PC-3 (cell line): ENCODE results near the gene PCDHGA8. TPM values are rescaled to one million over a fixed set of nuclear protein-coding genes. Genes with fewer than 3 reads are reported as not detected.
"Not testable (repeated sequence)": the region's sequence is repeated elsewhere in the genome, so short reads cannot be mapped to it uniquely, and the experiment has no call there.

Source experiments
- ATAC-seq: fragments of 200-7000 bp; cut with Tn5 transposase; 2 replicates; pipeline ENCODE4 v1.9.1; 2020; ENCODE audit warnings: mild to moderate bottlenecking, moderate library complexity
- BruUV-seq: library from RNA; stranded (reverse); fragments of 400-500 nt; replicated peaks from 2 replicates; lab custom pipeline; 2021; lab: Mats Ljungman, UMichigan
- CTCF ChIA-PET: fragments of 300-600 bp; sonication (Branson Sonifier 250); formaldehyde crosslinking; loops from one replicate; lab custom pipeline; 2022; ENCODE audit warnings: antibody characterized with exemption; lab: Charles Lee
- POLR2A ChIA-PET: fragments of 300-600 bp; sonication (Branson Sonifier 250); formaldehyde crosslinking; loops from one replicate; lab custom pipeline; 2022; ENCODE audit warnings: antibody characterized with exemption; ENCODE audit not compliant: unreplicated experiment; lab: Charles Lee
- DNase-seq: peaks from one replicate; pipeline ENCODE4 v3.0.0-alpha.2; 2015
- H2AFZ ChIP-seq: fragments of 300-600 bp; sonication (generic); 2 replicates; pipeline ENCODE4 v1.6.0; 2016; ENCODE audit warnings: antibody characterized with exemption, low read length
- H3F3A ChIP-seq: fragments of 300-600 bp; sonication (generic); one replicate; pipeline ENCODE4 v1.6.0; 2017; ENCODE audit warnings: antibody characterized with exemption, low read length, control low read depth, mild to moderate bottlenecking; ENCODE audit not compliant: unreplicated experiment
- H3K27ac ChIP-seq: fragments of 300-600 bp; sonication (generic); 2 replicates; pipeline ENCODE4 v1.5.1; 2016; ENCODE audit warnings: mild to moderate bottlenecking, low read length
- H3K27me3 ChIP-seq: fragments of 300-600 bp; sonication (generic); 2 replicates; pipeline ENCODE4 v1.6.1; 2016; ENCODE audit warnings: low read length, mixed read lengths
- H3K36me3 ChIP-seq: fragments of 300-600 bp; sonication (generic); 2 replicates; pipeline ENCODE4 v1.6.1; 2016; ENCODE audit warnings: low read depth, mixed run types, low read length, mixed read lengths
- H3K4me1 ChIP-seq: fragments of 300-600 bp; sonication (generic); 2 replicates; pipeline ENCODE4 v1.5.1; 2016; ENCODE audit warnings: low read length; ENCODE audit not compliant: insufficient read depth
- H3K4me2 ChIP-seq: fragments of 300-600 bp; sonication (generic); 2 replicates; pipeline ENCODE4 v1.6.0; 2016; ENCODE audit warnings: low read length
- H3K4me3 ChIP-seq: fragments of 300-600 bp; sonication (generic); 2 replicates; pipeline ENCODE4 v1.5.1; 2016; ENCODE audit warnings: mild to moderate bottlenecking, low read length, mixed read lengths
- H3K79me2 ChIP-seq: fragments of 300-600 bp; sonication (generic); 2 replicates; pipeline ENCODE4 v1.6.1; 2017; ENCODE audit warnings: low read length, mixed read lengths
- H3K9ac ChIP-seq: fragments of 300-600 bp; sonication (generic); 2 replicates; pipeline ENCODE4 v1.6.0; 2016; ENCODE audit warnings: mild to moderate bottlenecking, low read length
- H3K9me2 ChIP-seq: fragments of 300-600 bp; sonication (generic); replicated peaks from 2 replicates; pipeline ENCODE4 v1.6.1; 2016; ENCODE audit warnings: mixed run types, low read length, mixed read lengths
- H3K9me3 ChIP-seq: fragments of 300-600 bp; sonication (generic); 2 replicates; pipeline ENCODE4 v1.6.1; 2016; ENCODE audit warnings: low read length, mixed read lengths
- H4K20me1 ChIP-seq: fragments of 300-600 bp; sonication (generic); 2 replicates; pipeline ENCODE4 v1.6.1; 2016; ENCODE audit warnings: low read length, mixed read lengths
- EZH2 ChIP-seq: fragments of 300-600 bp; sonication (generic); IDR thresholded peaks from one replicate; pipeline ENCODE4 v1.6.1; 2017; ENCODE audit warnings: antibody characterized with exemption, mild to moderate bottlenecking, low read length; ENCODE audit not compliant: unreplicated experiment
- EZH2phosphoT487 ChIP-seq: fragments of 300-600 bp; sonication (generic); IDR thresholded peaks from 2 replicates; pipeline ENCODE4 v1.6.1; 2018; ENCODE audit warnings: mild to moderate bottlenecking, antibody characterized with exemption, low read length, borderline replicate concordance
- intact Hi-C: fragments of 100-400 bp; cut with micrococcal nuclease; formaldehyde crosslinking; loops from 2 replicates; pipeline ENCODE4 v1.9.0; 2023
- total RNA-seq: library from RNA; depleted of rRNA; stranded (reverse); fragments of >200 nt; gene quantifications from 2 replicates; pipeline ENCODE4 v1.2.3, GENCODE V29; 2014
- TF ChIP-seq, protein P1 (sequence below): fragments of 300-600 bp; sonication (generic); conservative IDR thresholded peaks from 2 replicates; pipeline ENCODE4 v1.5.1; 2017; ENCODE audit warnings: antibody characterized with exemption, low read depth, mild to moderate bottlenecking, low read length

Gene PCDHGA8
- total RNA-seq, 1 experiment from 2014 or later, result 0.51 TPM

DNA sequence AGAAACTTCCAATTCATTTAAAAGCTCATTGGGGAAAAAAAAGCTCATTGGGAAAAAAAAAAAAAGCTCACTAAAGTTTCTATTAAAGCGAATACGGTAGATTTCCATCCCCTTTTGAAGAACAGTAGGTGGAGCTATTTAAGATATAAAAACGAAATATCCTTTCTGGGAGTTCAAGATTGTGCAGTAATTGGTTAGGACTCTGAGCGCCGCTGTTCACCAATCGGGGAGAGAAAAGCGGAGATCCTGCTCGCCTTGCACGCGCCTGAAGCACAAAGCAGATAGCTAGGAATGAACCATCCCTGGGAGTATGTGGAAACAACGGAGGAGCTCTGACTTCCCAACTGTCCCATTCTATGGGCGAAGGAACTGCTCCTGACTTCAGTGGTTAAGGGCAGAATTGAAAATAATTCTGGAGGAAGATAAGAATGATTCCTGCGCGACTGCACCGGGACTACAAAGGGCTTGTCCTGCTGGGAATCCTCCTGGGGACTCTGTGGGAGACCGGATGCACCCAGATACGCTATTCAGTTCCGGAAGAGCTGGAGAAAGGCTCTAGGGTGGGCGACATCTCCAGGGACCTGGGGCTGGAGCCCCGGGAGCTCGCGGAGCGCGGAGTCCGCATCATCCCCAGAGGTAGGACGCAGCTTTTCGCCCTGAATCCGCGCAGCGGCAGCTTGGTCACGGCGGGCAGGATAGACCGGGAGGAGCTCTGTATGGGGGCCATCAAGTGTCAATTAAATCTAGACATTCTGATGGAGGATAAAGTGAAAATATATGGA is 38.1 kb downstream of the PCDHGA8 start, which contains the start of gene PCDHGA12:
TSS of gene PCDHGA12 (plus strand) at position 176 of the 782 bp plus-strand sequence. CDS start at position 429, 253 bp downstream.
- Histone ChIP-seq H3K9ac (no peak within 1 kb of the TSS), H4K20me1 (no peaks in the 10 kb centered on the region), H3K4me2 (no peak within 1 kb of the TSS), H3K9me2 (no peaks in the 10 kb centered on the region), H3F3A (no peaks in the 10 kb centered on the region), H3K4me3 (no peak within 1 kb of the TSS), H3K79me2 (no peaks in the 10 kb centered on the region), H3K27me3 (no peaks in the 10 kb centered on the region), H3K36me3 (no peaks in the 10 kb centered on the region), H3K27ac (no peak within 1 kb of the TSS), H2AFZ (no peak within 1 kb of the TSS), H3K9me3 (0 out of 2 replicates have a peak, but pooled peaks cover 4% of the 10 kb centered on the region), H3K4me1 (no peaks in the 10 kb centered on the region)
- intact Hi-C loops, result no loop called here
- no TSS peak for BruUV-seq
- ChIA-PET CTCF (no interaction called here), POLR2A (interaction anchor here (0.6 kb wide), 1 partner anchor 42 kb away, joined by 10 read pairs; no protein-coding TSS in a partner anchor)
- DNase-seq (no peak), ATAC-seq (no peak)
- TF ChIP-seq EZH2phosphoT487, result no peak
- TF ChIP-seq EZH2, result no peak
- TF ChIP-seq, protein P1, sequence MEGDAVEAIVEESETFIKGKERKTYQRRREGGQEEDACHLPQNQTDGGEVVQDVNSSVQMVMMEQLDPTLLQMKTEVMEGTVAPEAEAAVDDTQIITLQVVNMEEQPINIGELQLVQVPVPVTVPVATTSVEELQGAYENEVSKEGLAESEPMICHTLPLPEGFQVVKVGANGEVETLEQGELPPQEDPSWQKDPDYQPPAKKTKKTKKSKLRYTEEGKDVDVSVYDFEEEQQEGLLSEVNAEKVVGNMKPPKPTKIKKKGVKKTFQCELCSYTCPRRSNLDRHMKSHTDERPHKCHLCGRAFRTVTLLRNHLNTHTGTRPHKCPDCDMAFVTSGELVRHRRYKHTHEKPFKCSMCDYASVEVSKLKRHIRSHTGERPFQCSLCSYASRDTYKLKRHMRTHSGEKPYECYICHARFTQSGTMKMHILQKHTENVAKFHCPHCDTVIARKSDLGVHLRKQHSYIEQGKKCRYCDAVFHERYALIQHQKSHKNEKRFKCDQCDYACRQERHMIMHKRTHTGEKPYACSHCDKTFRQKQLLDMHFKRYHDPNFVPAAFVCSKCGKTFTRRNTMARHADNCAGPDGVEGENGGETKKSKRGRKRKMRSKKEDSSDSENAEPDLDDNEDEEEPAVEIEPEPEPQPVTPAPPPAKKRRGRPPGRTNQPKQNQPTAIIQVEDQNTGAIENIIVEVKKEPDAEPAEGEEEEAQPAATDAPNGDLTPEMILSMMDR, result no peak

DNA sequence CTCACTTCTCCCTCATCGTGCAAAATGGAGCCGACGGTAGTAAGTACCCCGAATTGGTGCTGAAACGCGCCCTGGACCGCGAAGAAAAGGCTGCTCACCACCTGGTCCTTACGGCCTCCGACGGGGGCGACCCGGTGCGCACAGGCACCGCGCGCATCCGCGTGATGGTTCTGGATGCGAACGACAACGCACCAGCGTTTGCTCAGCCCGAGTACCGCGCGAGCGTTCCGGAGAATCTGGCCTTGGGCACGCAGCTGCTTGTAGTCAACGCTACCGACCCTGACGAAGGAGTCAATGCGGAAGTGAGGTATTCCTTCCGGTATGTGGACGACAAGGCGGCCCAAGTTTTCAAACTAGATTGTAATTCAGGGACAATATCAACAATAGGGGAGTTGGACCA is 38.9 kb downstream of the PCDHGA8 start:
- Histone ChIP-seq H3K4me2 (no peak overlapping the region), H3K36me3 (no peaks in the 10 kb centered on the region), H3K9ac (no peak overlapping the region), H3K27me3 (no peaks in the 10 kb centered on the region), H3F3A (no peaks in the 10 kb centered on the region), H3K27ac (no peak overlapping the region), H3K9me2 (no peaks in the 10 kb centered on the region), H3K4me1 (no peaks in the 10 kb centered on the region), H2AFZ (no peak overlapping the region), H3K9me3 (0 out of 2 replicates have a peak, but pooled peaks cover 4% of the 10 kb centered on the region), H3K79me2 (no peaks in the 10 kb centered on the region), H4K20me1 (no peaks in the 10 kb centered on the region), H3K4me3 (no peak overlapping the region)
- ChIA-PET CTCF (no interaction called here), POLR2A (no interaction called here)
- no peak for DNase-seq
- BruUV-seq, result no TSS peak
- intact Hi-C loops, result no loop called here
- TF ChIP-seq EZH2phosphoT487, result no peak
- no peak for ATAC-seq

DNA sequence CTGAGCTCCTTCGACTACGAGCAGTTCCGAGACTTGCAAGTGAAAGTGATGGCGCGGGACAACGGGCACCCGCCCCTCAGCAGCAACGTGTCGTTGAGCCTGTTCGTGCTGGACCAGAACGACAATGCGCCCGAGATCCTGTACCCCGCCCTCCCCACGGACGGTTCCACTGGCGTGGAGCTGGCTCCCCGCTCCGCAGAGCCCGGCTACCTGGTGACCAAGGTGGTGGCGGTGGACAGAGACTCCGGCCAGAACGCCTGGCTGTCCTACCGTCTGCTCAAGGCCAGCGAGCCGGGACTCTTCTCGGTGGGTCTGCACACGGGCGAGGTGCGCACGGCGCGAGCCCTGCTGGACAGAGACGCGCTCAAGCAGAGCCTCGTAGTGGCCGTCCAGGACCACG is 39.9 kb downstream of the PCDHGA8 start:
- intact Hi-C loops, H3K9me3 ChIP-seq, ATAC-seq, POLR2A ChIA-PET, H3K9ac ChIP-seq, H3K27me3 ChIP-seq, H4K20me1 ChIP-seq, BruUV-seq, H3K4me1 ChIP-seq, CTCF ChIA-PET, H3K36me3 ChIP-seq, H3K79me2 ChIP-seq, DNase-seq, H3K9me2 ChIP-seq, H2AFZ ChIP-seq, H3K27ac ChIP-seq, H3K4me2 ChIP-seq, H3K4me3 ChIP-seq, H3F3A ChIP-seq: not testable (repeated sequence)

DNA sequence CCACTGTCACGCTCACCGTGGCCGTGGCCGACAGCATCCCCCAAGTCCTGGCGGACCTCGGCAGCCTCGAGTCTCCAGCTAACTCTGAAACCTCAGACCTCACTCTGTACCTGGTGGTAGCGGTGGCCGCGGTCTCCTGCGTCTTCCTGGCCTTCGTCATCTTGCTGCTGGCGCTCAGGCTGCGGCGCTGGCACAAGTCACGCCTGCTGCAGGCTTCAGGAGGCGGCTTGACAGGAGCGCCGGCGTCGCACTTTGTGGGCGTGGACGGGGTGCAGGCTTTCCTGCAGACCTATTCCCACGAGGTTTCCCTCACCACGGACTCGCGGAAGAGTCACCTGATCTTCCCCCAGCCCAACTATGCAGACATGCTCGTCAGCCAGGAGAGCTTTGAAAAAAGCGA is 40.3 kb downstream of the PCDHGA8 start:
- H3K9me2 ChIP-seq, intact Hi-C loops, BruUV-seq, CTCF ChIA-PET, H3K4me3 ChIP-seq, H3K79me2 ChIP-seq, H2AFZ ChIP-seq, H3K9me3 ChIP-seq, POLR2A ChIA-PET, ATAC-seq, DNase-seq, H3K4me2 ChIP-seq, H3K4me1 ChIP-seq, H4K20me1 ChIP-seq, H3K27me3 ChIP-seq, H3K36me3 ChIP-seq, H3K9ac ChIP-seq, H3F3A ChIP-seq, H3K27ac ChIP-seq: not testable (repeated sequence)
